Brain microvascular endothelial cell (primary cell): ENCODE results near the gene EXOC3L2.
"Not testable (repeated sequence)": the region's sequence is repeated elsewhere in the genome, so short reads cannot be mapped to it uniquely, and the experiment has no call there.

Source experiments
- DNase-seq: peaks from one replicate; pipeline ENCODE4 v3.0.0-alpha.2; 2020
- H3K27ac ChIP-seq: fragments of 250-450 bp; sonication (Bioruptor Pico); 2 replicates; pipeline ENCODE4 v1.5.1; 2020; ENCODE audit warnings: mild to moderate bottlenecking, moderate library complexity
- H3K27me3 ChIP-seq: fragments of 250-450 bp; sonication (Bioruptor Pico); replicated peaks from 2 replicates; pipeline ENCODE4 v1.5.1; 2020; ENCODE audit warnings: mild to moderate bottlenecking
- H3K36me3 ChIP-seq: fragments of 250-450 bp; sonication (Bioruptor Pico); replicated peaks from 2 replicates; pipeline ENCODE4 v1.5.1; 2020; ENCODE audit warnings: mild to moderate bottlenecking
- H3K4me3 ChIP-seq: 2 replicates; pipeline ENCODE4 v1.5.1; 2011; ENCODE audit warnings: low read depth, mild to moderate bottlenecking, control low read depth, low read length, moderate library complexity
- CTCF ChIP-seq: IDR thresholded peaks from 2 replicates; pipeline ENCODE4 v1.5.1; 2011; ENCODE audit warnings: low read depth, mild to moderate bottlenecking, moderate library complexity, low read length, control low read depth, inconsistent platforms; ENCODE audit errors: missing control alignments
- in situ Hi-C: cut with HindIII; loops from 2 replicates; pipeline ENCODE4 v1.10.0; 2017; ENCODE audit warnings: low sequenced_read_pairs, low pct_ligation_motif_present

Gene EXOC3L2

GRCh38 chr19:45243144-45243732 lies 2.0 kb downstream of the EXOC3L2 start:
- Histone ChIP-seq H3K36me3 (no peaks in the 10 kb centered on the region), H3K27me3 (no peaks in the 10 kb centered on the region), H3K27ac (no peak overlapping the region), H3K4me3 (no peak overlapping the region)
- in situ Hi-C loops: no loop called here
- DNase-seq: no peak
- TF ChIP-seq CTCF: no peak

GRCh38 chr19:45238556-45238955 lies 6.7 kb downstream of the EXOC3L2 start:
- in situ Hi-C loops: no loop called here
- no peak for DNase-seq
- Histone ChIP-seq H3K4me3 (no peak overlapping the region), H3K27me3 (peaks cover 18% of the 10 kb centered on the region), H3K27ac (no peak overlapping the region), H3K36me3 (no peaks in the 10 kb centered on the region)
- TF ChIP-seq CTCF: no peak

GRCh38 chr19:45235485-45235884 lies 9.7 kb downstream of the EXOC3L2 start:
- H3K27ac ChIP-seq: no peak overlapping the region
- no peak for TF ChIP-seq CTCF
- DNase-seq: no peak
- in situ Hi-C loops: no loop called here
- H3K36me3 ChIP-seq: no peaks in the 10 kb centered on the region
- H3K4me3 ChIP-seq: no peak overlapping the region
- peaks cover 22% of the 10 kb centered on the region for H3K27me3 ChIP-seq

GRCh38 chr19:45234089-45234869 lies 10.9 kb downstream of the EXOC3L2 start:
- no peak overlapping the region for H3K4me3 ChIP-seq
- in situ Hi-C loops: no loop called here
- DNase-seq: no peak
- peaks cover 22% of the 10 kb centered on the region for H3K27me3 ChIP-seq
- no peak for TF ChIP-seq CTCF
- no peaks in the 10 kb centered on the region for H3K36me3 ChIP-seq
- H3K27ac ChIP-seq: no peak overlapping the region

GRCh38 chr19:45231891-45232290 lies 13.3 kb downstream of the EXOC3L2 start:
- Histone ChIP-seq H3K27me3 (peaks cover 22% of the 10 kb centered on the region), H3K27ac (no peak overlapping the region), H3K4me3 (no peak overlapping the region), H3K36me3 (no peaks in the 10 kb centered on the region)
- no peak for DNase-seq
- no peak for TF ChIP-seq CTCF
- in situ Hi-C loops: no loop called here

GRCh38 chr19:45229056-45229455 lies 16.2 kb downstream of the EXOC3L2 start:
- DNase-seq, H3K4me3 ChIP-seq, H3K27ac ChIP-seq, H3K27me3 ChIP-seq, H3K36me3 ChIP-seq, in situ Hi-C loops: not testable (repeated sequence)
